ENCODE data around the gene TRIM33.

DNA sequence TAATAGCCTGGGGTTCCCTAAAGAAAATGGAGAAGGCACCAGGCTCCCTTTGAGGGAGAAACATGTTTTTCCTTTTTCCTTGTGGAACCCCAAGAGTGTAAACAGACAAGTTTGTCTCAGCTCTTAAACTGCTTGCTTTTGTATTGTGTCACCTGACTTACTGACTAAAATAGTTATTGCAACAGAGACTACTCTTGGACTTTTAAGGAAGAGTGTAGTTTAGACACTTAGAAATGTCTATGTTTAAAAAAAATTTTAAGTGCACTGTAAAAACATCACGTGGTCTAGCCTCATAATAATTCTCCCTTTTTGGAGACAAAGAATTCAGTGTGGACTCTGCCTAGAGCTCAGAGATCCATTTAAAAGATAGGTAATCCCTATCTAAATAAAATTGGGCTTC lies 141.1 kb downstream of the TRIM33 start:
- TF ChIP-seq, protein P1, sequence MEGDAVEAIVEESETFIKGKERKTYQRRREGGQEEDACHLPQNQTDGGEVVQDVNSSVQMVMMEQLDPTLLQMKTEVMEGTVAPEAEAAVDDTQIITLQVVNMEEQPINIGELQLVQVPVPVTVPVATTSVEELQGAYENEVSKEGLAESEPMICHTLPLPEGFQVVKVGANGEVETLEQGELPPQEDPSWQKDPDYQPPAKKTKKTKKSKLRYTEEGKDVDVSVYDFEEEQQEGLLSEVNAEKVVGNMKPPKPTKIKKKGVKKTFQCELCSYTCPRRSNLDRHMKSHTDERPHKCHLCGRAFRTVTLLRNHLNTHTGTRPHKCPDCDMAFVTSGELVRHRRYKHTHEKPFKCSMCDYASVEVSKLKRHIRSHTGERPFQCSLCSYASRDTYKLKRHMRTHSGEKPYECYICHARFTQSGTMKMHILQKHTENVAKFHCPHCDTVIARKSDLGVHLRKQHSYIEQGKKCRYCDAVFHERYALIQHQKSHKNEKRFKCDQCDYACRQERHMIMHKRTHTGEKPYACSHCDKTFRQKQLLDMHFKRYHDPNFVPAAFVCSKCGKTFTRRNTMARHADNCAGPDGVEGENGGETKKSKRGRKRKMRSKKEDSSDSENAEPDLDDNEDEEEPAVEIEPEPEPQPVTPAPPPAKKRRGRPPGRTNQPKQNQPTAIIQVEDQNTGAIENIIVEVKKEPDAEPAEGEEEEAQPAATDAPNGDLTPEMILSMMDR (IDR thresholded peaks at IDR 0.05): no peak
- TF ChIP-seq POLR2A (IDR thresholded peaks at IDR 0.05): no peak

Data from Peyer's patch (tissue), 4 donors.